HL-60 (cell line): ENCODE measurements around the gene KLF2.

Experiments used
- DNase-seq, 2 experiments: peaks; one replicate each; pipeline ENCODE4 v3.0.0-alpha.2; 2010 to 2020; ENCODE audit warnings: low read depth in 1 of 2, low spot score in 1 of 2
- H3K27ac ChIP-seq: fragments of 250-450 bp; sonication (Bioruptor Pico); replicated peaks from 2 replicates; pipeline ENCODE4 v1.5.1; 2020; ENCODE audit warnings: mild to moderate bottlenecking, moderate library complexity
- H3K27me3 ChIP-seq: fragments of 250-450 bp; sonication (Bioruptor Pico); 2 replicates; pipeline ENCODE4 v1.5.1; 2021; ENCODE audit warnings: mild to moderate bottlenecking, moderate library complexity; ENCODE audit not compliant: insufficient read depth, poor library complexity, severe bottlenecking
- H3K4me3 ChIP-seq: replicated peaks from 2 replicates; pipeline ENCODE4 v1.5.1; 2011; ENCODE audit warnings: mild to moderate bottlenecking, control low read depth, low read length; ENCODE audit not compliant: insufficient read depth
- CTCF ChIP-seq: IDR thresholded peaks from one replicate; pipeline ENCODE4 v1.5.1; 2011; ENCODE audit warnings: low read length, control low read depth, inconsistent platforms; ENCODE audit not compliant: insufficient read depth
- GABPA ChIP-seq: IDR thresholded peaks from 2 replicates; pipeline ENCODE4 v1.6.1; 2012; ENCODE audit warnings: low read depth
- POLR2AphosphoS5 ChIP-seq: IDR thresholded peaks from 2 replicates; pipeline ENCODE4 v1.6.1; 2012; ENCODE audit warnings: low read depth
- REST ChIP-seq: IDR thresholded peaks from 2 replicates; pipeline ENCODE4 v1.6.1; 2012; ENCODE audit warnings: low read depth; ENCODE audit not compliant: insufficient replicate concordance
- SPI1 ChIP-seq: IDR thresholded peaks from 2 replicates; pipeline ENCODE4 v1.6.1; 2012; ENCODE audit warnings: low read depth, mild to moderate bottlenecking, borderline replicate concordance

Gene KLF2

GRCh38 chr19:16330806-16331690, 6.4 kb downstream of the KLF2 start:
- no peak for DNase-seq
- no peak overlapping the region for H3K27ac ChIP-seq
- H3K4me3 ChIP-seq = no peak overlapping the region
- H3K27me3 ChIP-seq = peaks cover 3% of the 10 kb centered on the region
- TF ChIP-seq GABPA (no peak), POLR2AphosphoS5 (no peak), CTCF (no peak), SPI1 (no peak), REST (no peak)

GRCh38 chr19:16333001-16333586, 8.5 kb downstream of the KLF2 start:
- H3K27me3 ChIP-seq = no peaks in the 10 kb centered on the region
- DNase-seq = no peak
- H3K4me3 ChIP-seq = no peak overlapping the region
- TF ChIP-seq GABPA (no peak), CTCF (no peak), SPI1 (no peak), REST (no peak), POLR2AphosphoS5 (no peak)
- no peak overlapping the region for H3K27ac ChIP-seq

GRCh38 chr19:16334411-16334810, 9.8 kb downstream of the KLF2 start:
- Histone ChIP-seq H3K27me3 (no peaks in the 10 kb centered on the region), H3K4me3 (no peak overlapping the region), H3K27ac (no peak overlapping the region)
- no peak for TF ChIP-seq SPI1
- no peak for TF ChIP-seq CTCF
- TF ChIP-seq REST = no peak
- TF ChIP-seq POLR2AphosphoS5 = no peak
- TF ChIP-seq GABPA = no peak
- no peak for DNase-seq
